ENCODE measurements around the gene ARHGDIA.
"Not testable (repeated sequence)": the region's sequence is repeated elsewhere in the genome, so short reads cannot be mapped to it uniquely, and the experiment has no call there.

Gene ARHGDIA

GRCh38 chr17:81840826-81841778 lies 30.0 kb downstream of the ARHGDIA start:
- DNase-seq: peak; percentile 49
- Histone ChIP-seq H3K4me3 (ENCODE audit: low read depth, low read length) (no peak overlapping the region), H3K27ac (peak overlapping the region; percentile 71), H3K9me3 (ENCODE audit: severe bottlenecking) (no peaks in the 10 kb centered on the region), H3K27me3 (ENCODE audit: insufficient read depth, low read depth, severe bottlenecking) (no peaks in the 10 kb centered on the region), H3K36me3 (peaks cover 40% of the 10 kb centered on the region)
- TF ChIP-seq, protein P1, sequence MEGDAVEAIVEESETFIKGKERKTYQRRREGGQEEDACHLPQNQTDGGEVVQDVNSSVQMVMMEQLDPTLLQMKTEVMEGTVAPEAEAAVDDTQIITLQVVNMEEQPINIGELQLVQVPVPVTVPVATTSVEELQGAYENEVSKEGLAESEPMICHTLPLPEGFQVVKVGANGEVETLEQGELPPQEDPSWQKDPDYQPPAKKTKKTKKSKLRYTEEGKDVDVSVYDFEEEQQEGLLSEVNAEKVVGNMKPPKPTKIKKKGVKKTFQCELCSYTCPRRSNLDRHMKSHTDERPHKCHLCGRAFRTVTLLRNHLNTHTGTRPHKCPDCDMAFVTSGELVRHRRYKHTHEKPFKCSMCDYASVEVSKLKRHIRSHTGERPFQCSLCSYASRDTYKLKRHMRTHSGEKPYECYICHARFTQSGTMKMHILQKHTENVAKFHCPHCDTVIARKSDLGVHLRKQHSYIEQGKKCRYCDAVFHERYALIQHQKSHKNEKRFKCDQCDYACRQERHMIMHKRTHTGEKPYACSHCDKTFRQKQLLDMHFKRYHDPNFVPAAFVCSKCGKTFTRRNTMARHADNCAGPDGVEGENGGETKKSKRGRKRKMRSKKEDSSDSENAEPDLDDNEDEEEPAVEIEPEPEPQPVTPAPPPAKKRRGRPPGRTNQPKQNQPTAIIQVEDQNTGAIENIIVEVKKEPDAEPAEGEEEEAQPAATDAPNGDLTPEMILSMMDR (IDR thresholded peaks at IDR 0.05; ENCODE audit: low read depth, low read length): no peak

GRCh38 chr17:81840059-81840458 lies 31.1 kb downstream of the ARHGDIA start:
- H3K36me3 ChIP-seq: peaks cover 29% of the 10 kb centered on the region
- not testable (repeated sequence) for H3K27ac ChIP-seq; H3K9me3 ChIP-seq (ENCODE audit: severe bottlenecking); H3K27me3 ChIP-seq (ENCODE audit: insufficient read depth, low read depth, severe bottlenecking); H3K4me3 ChIP-seq (ENCODE audit: low read depth, low read length); DNase-seq

DNA sequence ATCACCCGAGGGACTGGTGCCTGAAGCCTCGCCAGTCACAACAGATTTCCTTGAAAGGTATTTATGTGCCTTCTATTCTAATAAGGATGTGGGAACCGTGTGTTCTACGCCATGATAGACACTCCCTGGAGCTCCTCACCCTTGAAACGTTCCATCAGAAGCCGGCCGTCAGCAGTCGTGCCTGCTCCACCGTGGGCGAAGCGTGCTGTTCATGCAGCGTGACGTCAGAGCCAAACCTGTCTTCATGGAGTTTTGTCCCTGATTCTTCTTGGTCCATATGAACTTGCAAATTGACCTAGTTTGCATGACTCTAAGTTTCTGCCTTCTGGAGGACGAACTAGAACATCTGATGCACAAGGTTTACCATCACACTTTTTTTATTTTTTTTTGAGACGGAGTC lies 31.8 kb downstream of the ARHGDIA start:
- peak overlapping the region; percentile 41 for H3K27ac ChIP-seq
- TF ChIP-seq, protein P1 (IDR thresholded peaks at IDR 0.05; ENCODE audit: low read depth, low read length): no peak
- no peaks in the 10 kb centered on the region for H3K9me3 ChIP-seq (ENCODE audit: severe bottlenecking)
- peaks cover 26% of the 10 kb centered on the region for H3K36me3 ChIP-seq
- DNase-seq: no peak
- no peaks in the 10 kb centered on the region for H3K27me3 ChIP-seq (ENCODE audit: insufficient read depth, low read depth, severe bottlenecking)
- H3K4me3 ChIP-seq (ENCODE audit: low read depth, low read length): no peak overlapping the region

GRCh38 chr17:81838753-81839255 lies 32.3 kb downstream of the ARHGDIA start:
- Histone ChIP-seq H3K9me3 (ENCODE audit: severe bottlenecking) (no peaks in the 10 kb centered on the region), H3K27ac (peak overlapping the region; percentile 41), H3K4me3 (ENCODE audit: low read depth, low read length) (no peak overlapping the region), H3K27me3 (ENCODE audit: insufficient read depth, low read depth, severe bottlenecking) (no peaks in the 10 kb centered on the region), H3K36me3 (peaks cover 25% of the 10 kb centered on the region)
- TF ChIP-seq, protein P1 (IDR thresholded peaks at IDR 0.05; ENCODE audit: low read depth, low read length): no peak
- DNase-seq: no peak

- peak overlapping the region; percentile 94 for H3K27ac ChIP-seq
- H3K4me3 ChIP-seq (ENCODE audit: low read depth, low read length): no peak overlapping the region
- no peaks in the 10 kb centered on the region for H3K9me3 ChIP-seq (ENCODE audit: severe bottlenecking)
- H3K36me3 ChIP-seq: peaks cover 19% of the 10 kb centered on the region
- no peak for DNase-seq
- no peaks in the 10 kb centered on the region for H3K27me3 ChIP-seq (ENCODE audit: insufficient read depth, low read depth, severe bottlenecking)
- TF ChIP-seq, protein P1 (IDR thresholded peaks at IDR 0.05; ENCODE audit: low read depth, low read length): no peak
Measured at GRCh38 chr17:81837641-81838040, 33.5 kb downstream of the ARHGDIA start.

- Histone ChIP-seq H3K9me3 (ENCODE audit: severe bottlenecking) (no peaks in the 10 kb centered on the region), H3K36me3 (peaks cover 22% of the 10 kb centered on the region), H3K27me3 (ENCODE audit: insufficient read depth, low read depth, severe bottlenecking) (no peaks in the 10 kb centered on the region), H3K27ac (peak within 1 kb of the TSS; percentile 94), H3K4me3 (ENCODE audit: low read depth, low read length) (peak within 1 kb of the TSS; percentile 85)
- DNase-seq: peak; percentile 95
- TF ChIP-seq, protein P1 (IDR thresholded peaks at IDR 0.05; ENCODE audit: low read depth, low read length): no peak
Measured at GRCh38 chr17:81834831-81835267, 36.3 kb downstream of the ARHGDIA start, which contains the start of gene PPP1R27. Gene PPP1R27 (minus strand): TSS chr17:81835050. CDS start chr17:81834953, 97 bp downstream.

Measured in WERI-Rb-1 (cell line).